MM.1S (cell line): ENCODE measurements around the gene BACE2.

Source experiments
- DNase-seq: peaks from one replicate; pipeline ENCODE4 v3.0.0-alpha.2; 2015
- H2AFZ ChIP-seq: fragments of 300-600 bp; sonication (generic); 2 replicates; pipeline ENCODE4 v1.6.0; 2016; ENCODE audit warnings: antibody characterized with exemption, low read length
- H3F3A ChIP-seq: fragments of 300-600 bp; sonication (generic); 2 replicates; pipeline ENCODE4 v1.6.1; 2016; ENCODE audit warnings: mild to moderate bottlenecking, antibody characterized with exemption, low read length, moderate library complexity, mixed read lengths; ENCODE audit not compliant: insufficient read depth
- H3K27ac ChIP-seq: fragments of 300-600 bp; sonication (generic); 2 replicates; pipeline ENCODE4 v1.5.1; 2016; ENCODE audit warnings: mild to moderate bottlenecking, low read length
- H3K27me3 ChIP-seq: fragments of 300-600 bp; sonication (generic); replicated peaks from 2 replicates; pipeline ENCODE4 v1.6.0; 2016; ENCODE audit warnings: low read length; ENCODE audit not compliant: insufficient read depth
- H3K36me3 ChIP-seq: fragments of 300-600 bp; sonication (generic); replicated peaks from 2 replicates; pipeline ENCODE4 v1.6.1; 2016; ENCODE audit warnings: mild to moderate bottlenecking, low read length, mixed read lengths; ENCODE audit not compliant: insufficient read depth
- H3K4me1 ChIP-seq: fragments of 300-600 bp; sonication (generic); 2 replicates; pipeline ENCODE4 v1.6.1; 2016; ENCODE audit warnings: low read length, mixed read lengths
- H3K4me2 ChIP-seq: fragments of 300-600 bp; sonication (generic); 2 replicates; pipeline ENCODE4 v1.6.0; 2016; ENCODE audit warnings: low read depth, low read length
- H3K4me3 ChIP-seq: fragments of 300-600 bp; sonication (generic); 2 replicates; pipeline ENCODE4 v1.5.1; 2016; ENCODE audit warnings: low read length, mixed read lengths
- H3K79me2 ChIP-seq: fragments of 300-600 bp; sonication (generic); 2 replicates; pipeline ENCODE4 v1.6.1; 2016; ENCODE audit warnings: mixed run types, low read length, mixed read lengths
- H3K9ac ChIP-seq: fragments of 300-600 bp; sonication (generic); 2 replicates; pipeline ENCODE4 v1.6.1; 2016; ENCODE audit warnings: low read length, mixed read lengths
- H3K9me2 ChIP-seq: fragments of 300-600 bp; sonication (generic); replicated peaks from 2 replicates; pipeline ENCODE4 v1.6.1; 2016; ENCODE audit warnings: mild to moderate bottlenecking, low read length, mixed read lengths; ENCODE audit not compliant: insufficient read depth
- H3K9me3 ChIP-seq: fragments of 300-600 bp; sonication (generic); replicated peaks from 2 replicates; pipeline ENCODE4 v1.6.1; 2016; ENCODE audit warnings: mild to moderate bottlenecking, low read length, mixed read lengths; ENCODE audit not compliant: insufficient read depth
- H4K20me1 ChIP-seq: fragments of 300-600 bp; sonication (generic); 2 replicates; pipeline ENCODE4 v1.6.1; 2016; ENCODE audit warnings: mild to moderate bottlenecking, low read length, moderate library complexity, mixed read lengths; ENCODE audit not compliant: insufficient read depth
- CTCF ChIP-seq: fragments of 300-600 bp; sonication (generic); IDR thresholded peaks from 2 replicates; pipeline ENCODE4 v1.5.1; 2016; ENCODE audit warnings: antibody characterized with exemption, low read length, mixed read lengths
- EZH2 ChIP-seq: fragments of 300-600 bp; sonication (generic); optimal IDR thresholded peaks from 2 replicates; pipeline ENCODE3; 2017; ENCODE audit warnings: low read depth, mild to moderate bottlenecking, antibody characterized with exemption, low read length, mixed read lengths
- EZH2phosphoT487 ChIP-seq: fragments of 300-600 bp; sonication (generic); IDR thresholded peaks from 2 replicates; pipeline ENCODE4 v1.6.1; 2018; ENCODE audit warnings: antibody characterized with exemption, low read length

Gene BACE2

GRCh38 chr21:41210426-41211059 is 42.6 kb downstream of the BACE2 start:
- Histone ChIP-seq H3K27ac (no peak overlapping the region), H3K9ac (no peak overlapping the region)
- no peak for DNase-seq

DNA sequence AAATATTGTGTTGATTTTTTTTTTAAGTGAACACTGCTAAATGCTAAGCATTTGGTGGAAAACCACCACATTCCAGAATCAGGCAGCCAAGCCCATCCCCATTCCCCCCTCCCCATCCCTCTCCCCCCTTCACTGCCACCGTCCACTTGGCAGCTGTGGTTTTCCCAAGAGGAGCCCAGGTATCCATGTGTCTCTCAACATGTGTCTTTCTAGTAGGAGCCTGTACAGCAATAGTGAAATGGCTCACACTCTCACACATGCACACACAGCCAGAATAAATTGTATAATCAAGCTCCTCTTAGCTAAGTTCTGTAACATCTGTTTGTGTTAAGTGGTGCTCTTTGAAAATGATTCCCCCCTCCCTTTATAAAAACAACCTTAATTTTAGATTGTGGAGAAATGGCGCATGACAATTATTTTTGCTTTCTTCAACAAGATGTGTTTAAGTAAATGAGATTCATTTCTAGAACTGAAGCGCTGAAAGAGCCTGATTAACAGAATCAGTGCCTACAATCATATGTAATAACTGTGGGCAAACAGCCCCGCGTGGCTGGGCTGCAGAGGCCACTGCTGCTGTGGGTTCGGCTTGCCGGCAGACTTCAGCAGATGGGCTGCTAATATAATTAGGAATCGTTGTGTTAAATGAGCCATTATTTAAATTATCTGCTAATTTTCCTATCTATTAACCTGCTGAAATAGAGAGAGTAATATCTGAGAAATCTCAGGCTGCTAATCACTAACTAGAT is 43.3 kb downstream of the BACE2 start:
- TF ChIP-seq CTCF (no peak), EZH2 (no peak), EZH2phosphoT487 (no peak)

More at GRCh38 chr21:41210426-41211059, 42.6 kb downstream of the BACE2 start:
- no peaks in the 10 kb centered on the region for H3K79me2 ChIP-seq
- H3F3A ChIP-seq, result no peaks in the 10 kb centered on the region
- H3K4me1 ChIP-seq, result no peaks in the 10 kb centered on the region
- H3K4me3 ChIP-seq, result no peak overlapping the region
- no peaks in the 10 kb centered on the region for H3K9me2 ChIP-seq
- no peak overlapping the region for H2AFZ ChIP-seq
- H3K36me3 ChIP-seq, result no peaks in the 10 kb centered on the region
- H3K4me2 ChIP-seq, result no peak overlapping the region
- H4K20me1 ChIP-seq, result no peaks in the 10 kb centered on the region
- TF ChIP-seq CTCF (no peak), EZH2 (no peak), EZH2phosphoT487 (no peak)
- H3K27me3 ChIP-seq, result 0 out of 2 replicates have a peak, but pooled peaks cover 1% of the 10 kb centered on the region
- H3K9me3 ChIP-seq, result no peaks in the 10 kb centered on the region

DNA sequence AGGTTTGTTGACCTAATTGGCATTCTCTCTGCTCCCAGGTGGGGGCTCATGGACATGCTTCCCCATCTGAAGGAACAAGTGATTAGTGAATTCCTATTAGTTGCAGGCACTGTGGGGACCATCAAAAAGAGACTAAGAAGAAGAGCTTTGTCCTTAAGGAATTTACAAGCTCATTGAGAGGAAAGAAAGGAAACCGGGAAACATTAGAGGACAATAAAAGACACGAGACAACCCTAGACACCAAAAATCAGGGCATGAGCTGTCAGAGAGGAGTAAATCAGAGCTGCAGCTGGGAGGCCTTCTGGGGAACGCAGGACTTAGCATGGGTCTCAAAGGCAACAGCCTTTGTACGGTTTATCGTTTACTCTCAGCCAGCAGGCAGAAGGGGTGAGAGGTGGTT is 45.1 kb downstream of the BACE2 start:
- Histone ChIP-seq H2AFZ (no peak overlapping the region), H3K27me3 (0 out of 2 replicates have a peak, but pooled peaks cover 4% of the 10 kb centered on the region), H3K79me2 (no peaks in the 10 kb centered on the region), H4K20me1 (no peaks in the 10 kb centered on the region), H3K27ac (no peak overlapping the region), H3K9ac (no peak overlapping the region), H3K4me1 (no peaks in the 10 kb centered on the region), H3K4me3 (no peak overlapping the region), H3K9me2 (no peaks in the 10 kb centered on the region), H3F3A (no peaks in the 10 kb centered on the region), H3K9me3 (no peaks in the 10 kb centered on the region), H3K4me2 (no peak overlapping the region), H3K36me3 (no peaks in the 10 kb centered on the region)
- no peak for DNase-seq
- no peak for TF ChIP-seq CTCF
- no peak for TF ChIP-seq EZH2phosphoT487
- TF ChIP-seq EZH2, result no peak

More for the DNA sequence above, 43.3 kb downstream of the BACE2 start:
- no peaks in the 10 kb centered on the region for H3F3A ChIP-seq
- H3K9ac ChIP-seq, result no peak overlapping the region
- no peaks in the 10 kb centered on the region for H3K36me3 ChIP-seq
- no peaks in the 10 kb centered on the region for H3K4me1 ChIP-seq
- no peak overlapping the region for H3K4me2 ChIP-seq
- H4K20me1 ChIP-seq, result no peaks in the 10 kb centered on the region
- no peaks in the 10 kb centered on the region for H3K79me2 ChIP-seq
- 0 out of 2 replicates have a peak, but pooled peaks cover 4% of the 10 kb centered on the region for H3K27me3 ChIP-seq
- no peak overlapping the region for H3K27ac ChIP-seq
- H3K9me3 ChIP-seq, result no peaks in the 10 kb centered on the region
- no peaks in the 10 kb centered on the region for H3K9me2 ChIP-seq
- no peak for DNase-seq
- H2AFZ ChIP-seq, result no peak overlapping the region
- no peak overlapping the region for H3K4me3 ChIP-seq
